GM12892 (cell line): Measurements from ENCODE around the gene WARS2.

Source experiments
- DNase-seq: peaks from one replicate; pipeline ENCODE4 v3.0.0; 2011; ENCODE audit not compliant: insufficient read length
- FAIRE-seq: peaks from 2 replicates; lab custom pipeline; 2011; peaks lifted over from hg19 to GRCh38; lab: Jason Lieb, UNC
- POLR2A ChIP-seq: IDR thresholded peaks from 2 replicates; pipeline ENCODE4 v1.6.1; 2011; ENCODE audit warnings: low read depth, low read length, control low read depth
- POLR2AphosphoS5 ChIP-seq: IDR thresholded peaks from 2 replicates; pipeline ENCODE4 v1.6.1; 2011; ENCODE audit warnings: low read depth, low read length, control low read depth
- TAF1 ChIP-seq: IDR thresholded peaks from 2 replicates; pipeline ENCODE4 v1.6.1; 2011; ENCODE audit warnings: low read depth, mild to moderate bottlenecking, control low read depth, low read length, borderline replicate concordance

The WARS2 gene

DNA sequence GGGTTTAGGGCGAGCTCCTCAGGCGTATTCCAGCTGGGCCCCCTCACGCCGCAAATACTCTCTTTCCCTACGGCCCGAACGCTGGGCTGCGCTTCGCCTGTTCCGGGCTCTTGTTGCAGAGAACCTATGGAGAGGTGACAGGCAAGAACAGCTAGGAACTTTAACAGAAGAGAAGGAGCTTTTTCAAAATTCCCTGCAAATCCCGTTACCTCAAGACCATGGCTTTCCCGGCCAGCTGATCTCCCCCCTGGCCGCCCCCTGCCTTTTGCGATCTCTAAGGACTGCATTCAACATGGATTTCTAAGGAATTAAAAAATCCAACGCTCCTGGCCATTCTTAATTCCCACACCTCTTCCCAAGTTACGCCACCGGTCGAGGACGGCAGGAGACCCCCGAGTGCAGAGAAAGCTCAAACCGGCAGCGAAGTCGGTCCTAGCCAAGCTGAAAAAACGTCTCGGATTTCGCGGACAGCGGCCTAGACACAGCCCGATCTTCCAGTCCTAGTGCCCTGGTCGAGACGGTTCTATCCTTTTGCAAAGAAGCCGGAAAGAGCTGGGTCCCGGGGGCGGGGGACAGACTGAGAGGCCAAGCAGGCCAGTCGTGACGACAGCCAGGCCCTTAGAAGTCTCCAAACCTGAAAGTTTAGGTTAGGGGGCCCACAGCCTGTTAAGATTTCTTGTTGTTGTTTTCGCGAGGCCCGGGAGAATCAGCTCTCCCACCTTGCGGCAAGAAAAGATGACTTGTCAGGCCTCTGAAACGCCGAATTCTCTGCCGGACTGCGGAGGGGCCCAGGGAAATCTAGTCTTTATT lies 151.2 kb downstream of the WARS2 start:
- no peak for FAIRE-seq
- no peak for DNase-seq
- no peak for TF ChIP-seq POLR2A
- no peak for TF ChIP-seq TAF1
- no peak for TF ChIP-seq POLR2AphosphoS5

DNA sequence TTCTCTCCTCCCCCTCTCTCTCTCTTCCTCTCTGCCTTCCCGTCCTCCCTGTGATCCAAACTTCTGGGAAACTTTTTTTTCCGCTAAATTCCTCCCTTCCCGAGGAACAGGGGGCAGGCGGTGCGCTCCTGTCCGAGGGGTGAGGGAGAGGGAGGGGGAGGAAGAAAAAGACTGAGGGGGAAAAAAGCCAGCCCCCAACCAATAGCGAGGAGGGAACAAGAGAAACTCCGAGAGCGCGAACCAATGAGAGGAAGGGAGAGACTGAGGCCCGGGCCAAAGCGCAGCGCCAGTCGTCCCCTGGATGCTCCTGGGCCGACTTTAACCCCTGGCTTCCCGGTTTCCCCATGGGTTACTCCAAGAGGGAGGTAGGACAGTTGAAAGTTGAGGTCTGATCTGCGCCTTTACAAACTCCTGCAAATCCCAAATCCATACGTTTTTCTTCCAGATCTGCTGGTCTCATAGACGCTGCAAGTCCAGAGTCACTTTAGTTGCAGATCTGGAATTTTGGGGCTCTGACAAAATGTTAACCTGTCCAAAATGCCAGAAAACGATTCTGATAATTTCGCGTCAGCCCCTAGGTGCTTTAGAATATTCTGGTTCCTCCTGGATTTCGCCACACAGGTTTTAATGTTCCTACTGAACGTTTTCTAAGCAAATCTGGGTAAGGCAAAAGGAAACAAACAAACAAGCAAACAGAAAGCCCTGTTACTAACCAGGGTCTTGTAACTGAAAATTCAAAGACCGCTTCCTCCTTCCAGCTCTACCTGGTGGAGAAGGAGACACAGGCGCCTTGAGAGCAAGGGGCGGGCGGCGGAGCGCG lies 152.1 kb downstream of the WARS2 start, which contains the start of gene TBX15:
TSS of gene TBX15 (minus strand) at position 158 of the 820 bp plus-strand sequence. CDS start 548 bp downstream, outside the sequence.
- FAIRE-seq = no peak

GRCh38 chr1:118987468-118988185 lies 152.8 kb downstream of the WARS2 start:
- TF ChIP-seq TAF1 (no peak), POLR2AphosphoS5 (no peak), POLR2A (no peak)
- no peak for DNase-seq
- no peak for FAIRE-seq

More for the DNA sequence above, 152.1 kb downstream of the WARS2 start, which contains the start of gene TBX15:
- no peak for DNase-seq
- TF ChIP-seq POLR2A (no peak), TAF1 (no peak), POLR2AphosphoS5 (no peak)

DNA sequence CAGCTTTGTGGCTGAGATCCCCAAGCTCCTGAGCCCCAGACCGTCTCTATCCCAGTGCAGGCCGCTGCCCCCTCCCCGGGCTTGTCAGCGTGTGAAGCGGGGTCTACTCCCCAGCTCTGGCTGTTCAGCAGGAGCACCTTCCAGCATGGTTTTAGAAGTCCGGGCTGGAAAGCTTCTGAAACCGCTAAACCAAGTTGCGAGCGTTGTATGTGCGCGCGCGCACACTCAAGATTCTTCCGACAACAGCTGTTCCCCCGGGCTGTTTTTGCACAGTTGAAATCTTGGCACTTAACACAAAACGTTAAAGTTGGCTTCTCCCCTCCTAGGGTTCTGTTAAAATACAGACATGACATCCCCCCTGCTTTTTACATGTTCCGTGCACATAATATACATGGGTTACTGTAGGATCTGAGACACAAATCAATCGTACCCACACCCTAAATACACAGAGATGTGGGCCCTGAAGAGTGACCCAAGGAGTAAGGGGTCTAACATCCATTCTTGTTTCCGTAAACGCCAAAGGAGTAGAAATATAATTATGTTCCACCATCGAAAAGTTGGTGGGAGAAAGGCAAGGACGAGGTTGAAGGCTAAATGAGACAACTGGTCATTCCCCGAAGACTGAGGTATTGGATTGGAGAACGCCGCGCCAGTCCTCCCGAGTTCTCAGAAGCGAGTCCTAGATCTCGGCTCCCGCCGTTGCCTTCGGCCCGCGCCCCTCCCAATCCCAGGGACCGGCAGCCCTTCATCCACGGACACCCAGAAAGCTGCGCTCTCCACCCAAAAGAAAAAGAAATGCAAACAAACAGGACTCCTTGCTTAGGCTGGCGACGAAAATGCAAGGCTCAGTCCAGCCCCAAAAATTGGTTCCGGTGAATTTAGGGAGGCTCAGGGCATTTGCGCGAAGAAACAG lies 153.6 kb downstream of the WARS2 start:
- TF ChIP-seq POLR2AphosphoS5 (no peak), TAF1 (no peak), POLR2A (no peak)
- no peak for FAIRE-seq
- DNase-seq = no peak

DNA sequence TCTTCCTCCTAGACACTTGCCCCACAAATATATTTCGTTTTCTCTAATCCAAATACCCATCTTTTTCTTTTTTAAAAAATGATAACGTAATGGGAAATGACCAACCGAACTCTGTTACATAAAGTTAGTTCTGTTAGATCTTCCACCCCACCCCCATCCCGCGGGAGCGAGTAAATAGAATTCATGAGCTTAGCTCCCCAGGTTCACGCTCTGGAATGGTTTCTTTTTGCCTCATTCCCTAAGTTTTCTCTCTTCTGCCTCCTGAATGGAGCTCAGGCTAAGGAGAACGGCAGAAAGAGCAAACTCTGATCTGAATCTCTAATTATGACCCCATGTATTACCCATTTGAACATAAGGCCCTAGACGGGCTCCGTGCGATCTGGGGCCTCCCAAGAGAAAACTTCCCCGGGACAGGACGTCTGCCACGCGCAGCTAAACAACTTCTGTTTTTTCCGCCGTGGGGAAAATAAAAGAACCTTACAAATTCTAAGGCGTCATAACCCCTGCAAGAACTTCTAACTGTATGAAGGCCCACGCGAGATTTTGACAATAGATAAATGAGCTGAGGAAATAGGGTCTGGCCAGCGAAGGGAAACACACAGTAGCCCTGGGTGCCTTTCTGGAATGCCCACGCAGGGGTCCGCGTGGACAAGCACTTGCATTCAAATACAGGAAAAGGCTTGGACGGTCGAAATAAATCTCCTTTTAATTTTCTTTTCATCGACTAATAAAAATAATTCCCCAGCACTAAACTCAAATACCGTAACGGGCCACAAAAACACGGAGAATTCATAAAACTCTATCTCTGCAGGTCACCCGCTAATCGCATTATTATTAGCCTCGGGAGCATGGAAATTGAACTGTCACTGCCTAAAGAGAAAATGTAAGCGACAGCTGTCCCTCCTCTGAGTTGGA lies 154.6 kb downstream of the WARS2 start:
- no peak for DNase-seq
- no peak for TF ChIP-seq POLR2A
- no peak for TF ChIP-seq TAF1
- TF ChIP-seq POLR2AphosphoS5 = no peak
- FAIRE-seq = no peak

DNA sequence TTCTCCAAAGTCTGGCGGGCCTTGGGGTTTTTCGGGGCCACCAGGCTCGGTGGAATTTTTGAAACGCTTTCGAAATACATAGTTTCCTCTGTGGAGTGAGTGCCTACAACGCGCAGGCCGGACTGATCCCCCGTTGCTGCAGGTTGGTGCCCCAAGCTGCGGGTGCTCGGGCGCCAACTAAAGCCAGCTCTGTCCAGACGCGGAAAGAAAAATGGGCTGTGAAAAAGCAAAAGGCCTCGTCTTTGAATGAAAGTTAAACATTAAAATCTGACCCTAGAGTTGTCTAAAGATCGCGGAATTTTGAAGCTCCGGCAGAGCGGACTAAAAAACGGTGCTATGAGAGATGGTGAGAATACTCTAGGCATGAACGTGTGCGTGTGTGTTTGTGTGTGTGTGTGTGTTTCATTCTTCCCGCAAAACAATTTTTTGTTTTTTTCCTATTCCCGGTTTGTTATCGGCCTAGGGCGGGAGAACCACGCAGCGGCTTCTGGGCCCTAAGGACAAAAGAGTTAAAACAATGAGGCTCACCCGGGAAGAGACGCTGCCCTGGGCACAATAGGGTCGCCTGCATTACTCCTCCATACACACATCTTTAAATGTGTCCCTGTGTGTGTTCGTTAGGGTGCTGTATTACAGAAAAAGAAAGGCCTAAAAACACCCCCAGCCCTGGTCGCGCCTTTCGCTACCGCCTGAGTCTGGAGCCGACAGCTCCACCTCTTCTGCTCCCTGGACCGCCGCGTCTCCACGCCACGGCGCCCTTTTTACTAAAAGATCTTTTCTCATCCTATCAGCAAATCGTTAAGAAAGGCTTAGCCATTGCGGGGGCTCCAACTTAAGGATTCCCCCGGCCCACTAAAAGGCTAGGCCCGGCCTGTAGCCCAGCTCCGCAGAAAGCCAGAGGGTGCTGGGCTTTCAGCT lies 155.5 kb downstream of the WARS2 start:
- TF ChIP-seq POLR2AphosphoS5 (no peak), TAF1 (no peak), POLR2A (no peak)
- FAIRE-seq (no peak), DNase-seq (no peak)

- DNase-seq = no peak
- TF ChIP-seq POLR2AphosphoS5 (no peak), TAF1 (no peak), POLR2A (no peak)
- no peak for FAIRE-seq
These were observed 156.2 kb downstream of the WARS2 start for GRCh38 chr1:118984086-118984721.

DNA sequence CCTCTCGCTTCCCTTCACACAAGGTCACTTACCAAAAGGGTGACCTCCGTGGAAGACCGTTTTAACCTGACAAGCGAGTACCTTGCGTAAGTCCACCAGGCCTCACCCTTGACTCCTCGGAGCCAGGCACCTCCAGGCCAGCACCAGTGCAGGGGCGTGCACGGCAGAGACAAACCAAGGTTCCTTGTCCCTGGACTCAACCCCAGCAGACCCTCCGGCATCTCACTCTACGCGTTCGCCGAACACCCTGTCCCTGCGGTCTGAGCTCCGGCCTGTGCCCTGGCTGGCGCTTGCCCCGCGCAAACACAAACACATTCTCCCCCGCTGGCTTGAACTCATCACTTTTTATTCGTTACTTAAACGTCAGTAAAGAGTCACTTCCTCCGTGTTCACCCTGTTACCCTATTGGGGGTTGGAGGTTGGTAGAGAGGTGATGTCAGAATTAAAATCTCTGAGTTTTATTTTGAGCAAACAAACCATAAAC lies 156.9 kb downstream of the WARS2 start:
- no peak for FAIRE-seq
- no peak for TF ChIP-seq TAF1
- no peak for TF ChIP-seq POLR2A
- TF ChIP-seq POLR2AphosphoS5 = no peak
- DNase-seq = no peak
